Measurements from ENCODE around the gene DNAI2. TPM values are rescaled to one million over a fixed set of nuclear protein-coding genes. Genes with fewer than 3 reads are reported as not detected.

Gene DNAI2
- total and polyA plus RNA-seq, 7 donors, result not detected

DNA sequence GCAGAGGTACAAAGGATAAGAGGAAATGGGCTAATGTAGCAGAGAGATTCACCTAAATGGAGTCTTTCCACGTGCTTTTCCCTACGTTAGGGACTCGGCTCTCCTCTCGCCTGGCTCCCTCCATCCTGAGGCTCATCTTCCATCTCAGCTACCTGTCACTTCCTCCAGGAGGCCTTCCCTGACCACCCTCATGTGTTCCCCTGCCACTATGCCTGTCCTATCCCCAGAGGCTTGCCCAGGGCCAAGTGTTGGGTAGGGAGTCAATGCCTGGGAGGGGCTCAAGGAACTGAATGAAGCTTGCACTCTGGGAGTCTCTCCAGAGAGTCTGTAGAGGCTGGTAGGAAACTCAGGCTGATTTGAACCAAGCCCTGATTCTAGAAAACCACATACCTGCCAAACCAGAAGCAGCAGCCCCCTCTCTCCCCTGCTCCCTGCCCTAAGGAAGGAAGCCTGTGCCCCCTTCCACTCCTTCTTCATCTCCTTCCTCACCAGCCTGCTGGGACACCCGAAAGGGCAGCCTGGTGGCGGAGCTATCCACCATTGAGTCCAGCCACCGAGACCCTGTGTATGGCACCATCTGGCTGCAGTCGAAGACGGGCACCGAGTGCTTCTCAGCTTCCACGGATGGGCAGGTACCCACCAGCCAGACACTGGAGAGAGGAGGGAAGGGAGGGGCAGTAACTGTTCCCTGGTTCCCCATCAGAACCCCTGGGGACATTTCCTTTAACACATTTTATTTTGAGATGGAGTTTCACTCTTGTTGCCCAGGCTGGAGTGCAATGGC, 25.4 kb downstream of the DNAI2 start:
- TF ChIP-seq, protein P1, sequence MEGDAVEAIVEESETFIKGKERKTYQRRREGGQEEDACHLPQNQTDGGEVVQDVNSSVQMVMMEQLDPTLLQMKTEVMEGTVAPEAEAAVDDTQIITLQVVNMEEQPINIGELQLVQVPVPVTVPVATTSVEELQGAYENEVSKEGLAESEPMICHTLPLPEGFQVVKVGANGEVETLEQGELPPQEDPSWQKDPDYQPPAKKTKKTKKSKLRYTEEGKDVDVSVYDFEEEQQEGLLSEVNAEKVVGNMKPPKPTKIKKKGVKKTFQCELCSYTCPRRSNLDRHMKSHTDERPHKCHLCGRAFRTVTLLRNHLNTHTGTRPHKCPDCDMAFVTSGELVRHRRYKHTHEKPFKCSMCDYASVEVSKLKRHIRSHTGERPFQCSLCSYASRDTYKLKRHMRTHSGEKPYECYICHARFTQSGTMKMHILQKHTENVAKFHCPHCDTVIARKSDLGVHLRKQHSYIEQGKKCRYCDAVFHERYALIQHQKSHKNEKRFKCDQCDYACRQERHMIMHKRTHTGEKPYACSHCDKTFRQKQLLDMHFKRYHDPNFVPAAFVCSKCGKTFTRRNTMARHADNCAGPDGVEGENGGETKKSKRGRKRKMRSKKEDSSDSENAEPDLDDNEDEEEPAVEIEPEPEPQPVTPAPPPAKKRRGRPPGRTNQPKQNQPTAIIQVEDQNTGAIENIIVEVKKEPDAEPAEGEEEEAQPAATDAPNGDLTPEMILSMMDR (IDR thresholded peaks at IDR 0.05), result no peak
- no peaks in the 10 kb centered on the region for H3K36me3 ChIP-seq (ENCODE audit: insufficient read depth in 1 of 2, low read depth in 1 of 2)
- WGBS, 3 donors, result 83 to 85% (median 85%) methylated on average over 7 to 11 of the region's 11 CpGs
- no peaks in the 10 kb centered on the region for H3K27me3 ChIP-seq (ENCODE audit: insufficient read depth in 3 of 3, low read length in 2 of 3)
- H3K4me1 ChIP-seq, result no peaks in the 10 kb centered on the region
- H3K4me3 ChIP-seq, result no peak overlapping the region
- DNase-seq (no peak), ATAC-seq (no peak)
- intact Hi-C loops (cut with DNase I), result loop anchor here (2.0 to 5.0 kb wide), 4 partner anchors 53 to 193 kb away; partner anchors contain the start of gene BTBD17 (in 1 of the 2)
- no peak overlapping the region for H3K27ac ChIP-seq
- no peaks in the 10 kb centered on the region for H3K9me3 ChIP-seq

DNA sequence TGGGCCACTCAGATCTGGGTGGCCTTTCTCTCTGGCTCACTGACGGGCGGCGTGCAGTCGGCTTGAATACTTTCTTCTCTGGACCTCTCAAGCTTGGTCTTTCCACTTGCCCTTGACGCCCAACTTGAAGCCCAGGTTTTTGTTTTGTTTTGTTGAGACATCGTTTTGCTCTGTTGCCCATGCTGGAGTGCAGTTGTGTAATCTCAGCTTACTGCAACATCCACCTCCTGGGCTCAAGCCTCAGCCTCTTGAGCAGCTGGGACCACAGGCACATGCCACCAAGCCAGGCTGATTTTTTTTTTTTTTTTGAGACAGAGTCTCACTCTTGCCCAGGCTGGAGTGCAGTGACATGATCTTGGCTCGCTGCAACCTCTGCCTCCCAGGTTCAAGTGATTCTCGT, 29.3 kb downstream of the DNAI2 start:
- H3K9me3 ChIP-seq, result no peaks in the 10 kb centered on the region

DNA sequence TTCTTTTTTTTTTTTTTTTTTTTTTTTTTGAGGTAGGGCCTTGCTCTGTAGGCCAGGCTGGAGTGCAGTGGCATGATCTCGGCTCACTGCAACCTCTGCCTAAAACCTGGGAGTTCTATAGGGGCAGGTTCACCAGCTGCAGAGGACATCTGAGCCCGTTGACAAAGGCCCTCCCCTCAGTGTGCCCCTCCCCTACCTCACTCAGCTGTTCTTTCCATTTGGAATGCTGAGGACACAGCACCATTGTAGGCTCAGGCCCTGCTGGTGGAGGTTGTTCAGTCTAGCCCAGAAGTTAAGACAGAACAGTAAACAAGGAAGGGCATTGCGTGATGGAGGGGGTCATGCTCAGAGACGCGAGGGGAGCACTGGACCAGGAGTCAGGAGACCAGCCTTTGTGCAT, 30.1 kb downstream of the DNAI2 start:
- H3K27me3 ChIP-seq (ENCODE audit: insufficient read depth in 3 of 3, low read length in 2 of 3), result no peaks in the 10 kb centered on the region
- TF ChIP-seq, protein P1 (IDR thresholded peaks at IDR 0.05), result no peak
- DNase-seq (no peak), ATAC-seq (no peak)
- WGBS, 3 donors, result 59 to 71% (median 62%) methylated on average over 5 of the region's 5 CpGs
- H3K4me3 ChIP-seq, result no peak overlapping the region
- H3K9me3 ChIP-seq, result no peaks in the 10 kb centered on the region
- H3K36me3 ChIP-seq (ENCODE audit: insufficient read depth in 1 of 2, low read depth in 1 of 2), result no peaks in the 10 kb centered on the region
- H3K27ac ChIP-seq, result no peak overlapping the region
- intact Hi-C loops (cut with DNase I), result loop anchor here (5.0 kb wide), 2 partner anchors 48 to 188 kb away; no protein-coding TSS in a partner anchor
- H3K4me1 ChIP-seq, result no peaks in the 10 kb centered on the region

More for the DNA sequence above, 29.3 kb downstream of the DNAI2 start:
- DNase-seq, result no peak
- no peak for ATAC-seq
- WGBS, 3 donors, result 82 to 88% (median 84%) methylated on average over 8 of the region's 8 CpGs
- H3K27ac ChIP-seq, result no peak overlapping the region
- no peaks in the 10 kb centered on the region for H3K36me3 ChIP-seq (ENCODE audit: insufficient read depth in 1 of 2, low read depth in 1 of 2)
- intact Hi-C loops (cut with DNase I), result loop anchor here (5.0 kb wide), 2 partner anchors 49 to 189 kb away; no protein-coding TSS in a partner anchor
- no peaks in the 10 kb centered on the region for H3K4me1 ChIP-seq
- H3K4me3 ChIP-seq, result no peak overlapping the region
- TF ChIP-seq, protein P1 (IDR thresholded peaks at IDR 0.05), result no peak
- no peaks in the 10 kb centered on the region for H3K27me3 ChIP-seq (ENCODE audit: insufficient read depth in 3 of 3, low read length in 2 of 3)

DNA sequence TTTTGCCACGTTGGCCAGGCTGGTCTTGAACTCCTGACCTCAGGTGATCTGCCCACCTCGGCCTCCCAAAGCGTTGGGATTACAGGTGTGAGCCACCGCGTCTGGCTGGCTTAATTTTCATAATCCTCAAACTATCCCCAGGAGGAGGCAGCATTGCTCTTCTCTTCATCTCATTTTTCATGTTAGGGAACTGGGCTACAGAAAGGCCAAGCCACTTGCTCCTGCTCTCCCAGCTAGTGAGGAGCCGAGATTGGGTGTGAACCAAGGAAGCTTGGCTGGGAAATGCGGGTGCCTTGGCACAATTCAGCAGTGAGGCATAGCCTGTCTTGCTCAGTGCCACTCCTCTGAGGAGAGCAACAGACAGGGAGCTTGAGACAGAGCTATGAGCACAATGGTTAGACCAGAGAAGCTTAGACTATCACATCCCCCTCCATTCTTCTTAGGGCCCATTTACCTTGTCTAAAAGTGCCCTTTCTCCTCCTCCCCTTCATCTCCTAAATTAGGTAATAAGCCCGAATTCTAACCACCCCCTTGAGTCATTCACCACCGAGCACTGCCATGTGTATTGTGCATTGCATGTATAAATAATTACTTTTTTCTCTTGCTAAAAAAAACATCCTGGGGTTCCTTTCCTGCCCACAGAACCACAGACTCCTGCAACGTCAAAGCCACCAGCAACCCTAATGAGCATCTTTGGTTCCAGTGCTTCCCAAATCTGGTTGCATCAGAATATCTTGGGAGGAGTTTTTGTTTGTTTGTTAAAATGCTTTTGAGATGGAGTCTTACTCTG, 32.0 kb downstream of the DNAI2 start:
- intact Hi-C loops (cut with DNase I), result no loop called here

More for the DNA sequence above, 32.0 kb downstream of the DNAI2 start:
- ATAC-seq (no peak), DNase-seq (no peak)
- no peak overlapping the region for H3K4me3 ChIP-seq
- H3K27me3 ChIP-seq (ENCODE audit: insufficient read depth in 3 of 3, low read length in 2 of 3), result no peaks in the 10 kb centered on the region
- H3K4me1 ChIP-seq, result no peaks in the 10 kb centered on the region
- no peak overlapping the region for H3K27ac ChIP-seq
- no peaks in the 10 kb centered on the region for H3K9me3 ChIP-seq
- H3K36me3 ChIP-seq (ENCODE audit: insufficient read depth in 1 of 2, low read depth in 1 of 2), result no peaks in the 10 kb centered on the region
- 52 to 60% (median 53%) methylated on average over 10 of the region's 10 CpGs for WGBS, 3 donors
- TF ChIP-seq, protein P1 (IDR thresholded peaks at IDR 0.05), result no peak
